Astrocyte of the spinal cord (primary cell): Measurements from ENCODE around the gene ZC3H4.

ENCODE experiments used
- DNase-seq: peaks from one replicate; pipeline ENCODE4 v3.0.0; 2011; ENCODE audit warnings: low read depth, low spot score
- H3K4me3 ChIP-seq: 2 replicates; pipeline ENCODE4 v1.5.1; 2011; ENCODE audit warnings: low read depth, mild to moderate bottlenecking, low read length, moderate library complexity
- in situ Hi-C: cut with HindIII; loops from 2 replicates; pipeline ENCODE4 v1.10.0; 2017; ENCODE audit warnings: low sequenced_read_pairs
- TF ChIP-seq, protein P1 (sequence below): IDR thresholded peaks from 2 replicates; pipeline ENCODE4 v1.5.1; 2012; ENCODE audit warnings: low read depth, mild to moderate bottlenecking, low read length, inconsistent platforms

Gene ZC3H4

GRCh38 chr19:47112997-47113849 lies at the start of gene ZC3H4:
ZC3H4 (minus strand) TSS chr19:47113776; CDS start chr19:47112584, 1,192 bp downstream.
- in situ Hi-C loops: no loop called here
- TF ChIP-seq, protein P1, sequence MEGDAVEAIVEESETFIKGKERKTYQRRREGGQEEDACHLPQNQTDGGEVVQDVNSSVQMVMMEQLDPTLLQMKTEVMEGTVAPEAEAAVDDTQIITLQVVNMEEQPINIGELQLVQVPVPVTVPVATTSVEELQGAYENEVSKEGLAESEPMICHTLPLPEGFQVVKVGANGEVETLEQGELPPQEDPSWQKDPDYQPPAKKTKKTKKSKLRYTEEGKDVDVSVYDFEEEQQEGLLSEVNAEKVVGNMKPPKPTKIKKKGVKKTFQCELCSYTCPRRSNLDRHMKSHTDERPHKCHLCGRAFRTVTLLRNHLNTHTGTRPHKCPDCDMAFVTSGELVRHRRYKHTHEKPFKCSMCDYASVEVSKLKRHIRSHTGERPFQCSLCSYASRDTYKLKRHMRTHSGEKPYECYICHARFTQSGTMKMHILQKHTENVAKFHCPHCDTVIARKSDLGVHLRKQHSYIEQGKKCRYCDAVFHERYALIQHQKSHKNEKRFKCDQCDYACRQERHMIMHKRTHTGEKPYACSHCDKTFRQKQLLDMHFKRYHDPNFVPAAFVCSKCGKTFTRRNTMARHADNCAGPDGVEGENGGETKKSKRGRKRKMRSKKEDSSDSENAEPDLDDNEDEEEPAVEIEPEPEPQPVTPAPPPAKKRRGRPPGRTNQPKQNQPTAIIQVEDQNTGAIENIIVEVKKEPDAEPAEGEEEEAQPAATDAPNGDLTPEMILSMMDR: no peak
- peak within 1 kb of the TSS; percentile 99 for H3K4me3 ChIP-seq
- peak; percentile 99 for DNase-seq

- TF ChIP-seq, protein P1: no peak
- no peak overlapping the region for H3K4me3 ChIP-seq
- no peak for DNase-seq
- in situ Hi-C loops: no loop called here
Observed at GRCh38 chr19:47161876-47162489, 48.4 kb upstream of the ZC3H4 start.

GRCh38 chr19:47158879-47159503 lies 45.4 kb upstream of the ZC3H4 start:
- peak; percentile 41 for DNase-seq
- in situ Hi-C loops: no loop called here
- TF ChIP-seq, protein P1: no peak
- no peak overlapping the region for H3K4me3 ChIP-seq

DNA sequence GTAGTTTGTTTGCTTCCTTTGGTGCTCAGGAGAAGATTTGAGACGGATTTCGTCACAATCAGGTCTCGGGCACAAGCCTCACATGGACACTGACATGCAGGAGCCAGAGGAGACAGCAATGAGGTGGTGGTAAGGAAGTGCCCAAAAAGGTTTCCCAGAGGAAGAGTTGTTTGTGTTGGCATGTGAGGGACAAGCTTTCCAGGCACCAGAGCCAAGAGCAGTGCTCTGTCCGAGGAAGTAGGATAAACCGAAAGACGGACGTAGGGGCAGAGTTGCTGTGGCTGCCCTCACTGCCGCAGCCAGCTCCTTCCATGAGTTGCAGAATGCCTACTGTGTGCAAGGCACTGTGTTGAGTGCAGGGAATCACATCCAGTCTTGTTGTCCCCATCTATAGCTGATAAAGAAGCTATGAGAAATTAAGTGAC lies 44.8 kb upstream of the ZC3H4 start:
- DNase-seq: no peak
- TF ChIP-seq, protein P1: no peak
- H3K4me3 ChIP-seq: no peak overlapping the region
- in situ Hi-C loops: no loop called here

GRCh38 chr19:47157431-47158321 lies 44.1 kb upstream of the ZC3H4 start:
- H3K4me3 ChIP-seq: no peak overlapping the region
- in situ Hi-C loops: no loop called here
- DNase-seq: peak; percentile 74
- TF ChIP-seq, protein P1: peak; percentile 11

- DNase-seq: peak; percentile 69
- TF ChIP-seq, protein P1: no peak
- in situ Hi-C loops: no loop called here
- H3K4me3 ChIP-seq: no peak overlapping the region
Observed at GRCh38 chr19:47156861-47157430, 43.4 kb upstream of the ZC3H4 start.
